NCI-H1694 (cell line): ENCODE measurements around the gene RPTN.
"Not testable (repeated sequence)": the region's sequence is repeated elsewhere in the genome, so short reads cannot be mapped to it uniquely, and the experiment has no call there.

Experiments
- DNase-seq: peaks from one replicate; lab custom pipeline; 2025; lab: John Stamatoyannopoulos, UW

Gene RPTN

GRCh38 chr1:152165286-152166077 lies 6.5 kb upstream of the RPTN start:
- DNase-seq, result no peak

GRCh38 chr1:152164517-152165136 lies 5.6 kb upstream of the RPTN start:
- no peak for DNase-seq

- no peak for DNase-seq
Observed at GRCh38 chr1:152162792-152163463, 3.9 kb upstream of the RPTN start.

- DNase-seq, result no peak
Observed at GRCh38 chr1:152160576-152160975, 1.5 kb upstream of the RPTN start.

- DNase-seq, result no peak
Observed at GRCh38 chr1:152153996-152154395, 5.0 kb downstream of the RPTN start.

GRCh38 chr1:152151646-152152045 lies 7.4 kb downstream of the RPTN start:
- no peak for DNase-seq

- no peak for DNase-seq
Observed at GRCh38 chr1:152148981-152149380, 10.0 kb downstream of the RPTN start.

- no peak for DNase-seq
Observed at GRCh38 chr1:152148051-152148450, 11.0 kb downstream of the RPTN start.

GRCh38 chr1:152145769-152146168 lies 13.3 kb downstream of the RPTN start:
- DNase-seq, result no peak

- not testable (repeated sequence) for DNase-seq
Observed at GRCh38 chr1:152144674-152145183, 14.3 kb downstream of the RPTN start.

GRCh38 chr1:152143150-152143887 lies 15.7 kb downstream of the RPTN start:
- DNase-seq, result no peak

- peak; percentile 74 for DNase-seq
Observed at GRCh38 chr1:152141971-152142584, 16.9 kb downstream of the RPTN start.

GRCh38 chr1:152137215-152137614 lies 21.8 kb downstream of the RPTN start:
- DNase-seq, result no peak

- no peak for DNase-seq
Observed at GRCh38 chr1:152130186-152130585, 28.8 kb downstream of the RPTN start.

GRCh38 chr1:152127673-152128072 lies 31.4 kb downstream of the RPTN start:
- DNase-seq, result no peak

GRCh38 chr1:152125834-152126443 lies 33.1 kb downstream of the RPTN start:
- no peak for DNase-seq

- no peak for DNase-seq
Observed at GRCh38 chr1:152118915-152119314, 40.1 kb downstream of the RPTN start.

GRCh38 chr1:152115344-152115743 lies 43.7 kb downstream of the RPTN start, which contains the start of gene TCHH:
TSS of gene TCHH (minus strand) at chr1:152115444. CDS start at chr1:152114080, 1,364 bp downstream.
- no peak for DNase-seq

- no peak for DNase-seq
Observed at GRCh38 chr1:152112885-152113432, 46.1 kb downstream of the RPTN start.

GRCh38 chr1:152112101-152112884 lies 46.7 kb downstream of the RPTN start:
- peak; percentile 21 for DNase-seq
